WTC11 (cell line): ENCODE results near the gene SYTL2. TPM values are rescaled to one million over a fixed set of nuclear protein-coding genes. Genes with fewer than 3 reads are reported as not detected.

Experiments used
- ATAC-seq: fragments of 200-7000 bp; cut with Tn5 transposase; 2 replicates; pipeline ENCODE4 v1.10.0; 2021; ENCODE audit warnings: mild to moderate bottlenecking, moderate library complexity
- CTCF ChIA-PET: fragments of 300-600 bp; sonication (Branson Sonifier 250); formaldehyde crosslinking; loops from one replicate; lab custom pipeline; 2021; ENCODE audit warnings: antibody characterized with exemption; lab: Charles Lee
- POLR2A ChIA-PET: fragments of 350-600 bp; sonication (Branson Sonifier 250); formaldehyde crosslinking; loops from one replicate; lab custom pipeline; 2021; ENCODE audit warnings: antibody characterized with exemption; lab: Charles Lee
- DNase-seq: peaks from one replicate; pipeline ENCODE4 v3.0.0; 2021; ENCODE audit warnings: low spot score
- H3K27ac Mint-ChIP-seq: 2 replicates; pipeline ENCODE4 v1.8.0; 2021; ENCODE audit warnings: mixed read lengths
- H3K27me3 Mint-ChIP-seq: 2 replicates; pipeline ENCODE4 v1.8.0; 2021; ENCODE audit warnings: low read depth, mild to moderate bottlenecking, moderate library complexity, mixed read lengths
- H3K36me3 Mint-ChIP-seq: 2 replicates; pipeline ENCODE4 v1.8.0; 2021; ENCODE audit warnings: mixed read lengths
- H3K4me1 Mint-ChIP-seq: 2 replicates; pipeline ENCODE4 v1.8.0; 2022; ENCODE audit warnings: mixed read lengths
- H3K4me3 Mint-ChIP-seq: 2 replicates; pipeline ENCODE4 v1.8.0; 2021; ENCODE audit warnings: mild to moderate bottlenecking, moderate library complexity, mixed read lengths
- H3K9me3 Mint-ChIP-seq: 2 replicates; pipeline ENCODE4 v1.8.0; 2021; ENCODE audit warnings: mixed read lengths
- ATF3 ChIP-seq: sonication (generic); formaldehyde crosslinking; conservative IDR thresholded peaks from 2 replicates; pipeline ENCODE4 v1.8.1; 2022; ENCODE audit warnings: mild to moderate bottlenecking, missing genetic modification reagents
- CREB1 ChIP-seq: sonication (generic); formaldehyde crosslinking; IDR thresholded peaks from 2 replicates; pipeline ENCODE4 v1.8.0; 2023; ENCODE audit warnings: mild to moderate bottlenecking, missing genetic modification reagents
- ERG ChIP-seq: fragments of 250-450 bp; sonication (Bioruptor Pico); IDR thresholded peaks from 2 replicates; pipeline ENCODE4 v1.8.0; 2021; ENCODE audit warnings: mild to moderate bottlenecking
- HMGA2 ChIP-seq: fragments of 250-450 bp; sonication (Bioruptor Pico); IDR thresholded peaks from 2 replicates; pipeline ENCODE4 v1.4.0; 2021; ENCODE audit warnings: mild to moderate bottlenecking, moderate library complexity
- MYBL2 ChIP-seq: sonication (generic); formaldehyde crosslinking; IDR thresholded peaks from 2 replicates; pipeline ENCODE4 v1.8.1; 2023; ENCODE audit warnings: mild to moderate bottlenecking, moderate library complexity, missing genetic modification reagents
- NFE2L1 ChIP-seq: sonication (generic); formaldehyde crosslinking; IDR thresholded peaks from 2 replicates; pipeline ENCODE4 v1.8.1; 2023; ENCODE audit warnings: missing genetic modification reagents
- OVOL2 ChIP-seq: fragments of 250-450 bp; sonication (Bioruptor Pico); IDR thresholded peaks from 2 replicates; pipeline ENCODE4 v1.9.0; 2021; ENCODE audit warnings: mild to moderate bottlenecking, borderline replicate concordance
- RORB ChIP-seq: fragments of 250-450 bp; sonication (Bioruptor Pico); IDR thresholded peaks from 2 replicates; pipeline ENCODE4 v1.9.0; 2021; ENCODE audit warnings: mild to moderate bottlenecking
- STAT6 ChIP-seq: sonication (generic); formaldehyde crosslinking; conservative IDR thresholded peaks from 2 replicates; pipeline ENCODE4 v1.8.1; 2023; ENCODE audit warnings: mild to moderate bottlenecking, low read depth, missing genetic modification reagents, moderate library complexity
- TP53 ChIP-seq: sonication (generic); formaldehyde crosslinking; IDR thresholded peaks from 2 replicates; pipeline ENCODE4 v1.8.1; 2023; ENCODE audit warnings: mild to moderate bottlenecking, missing genetic modification reagents
- ZBTB21 ChIP-seq: sonication (generic); formaldehyde crosslinking; IDR thresholded peaks from 2 replicates; pipeline ENCODE4 v1.8.1; 2023; ENCODE audit warnings: mild to moderate bottlenecking, missing genetic modification reagents, borderline replicate concordance
- ZNF232 ChIP-seq: sonication (generic); formaldehyde crosslinking; IDR thresholded peaks from 2 replicates; pipeline ENCODE4 v1.8.0; 2022; ENCODE audit warnings: mild to moderate bottlenecking, missing genetic modification reagents
- total RNA-seq: library from RNA; stranded (reverse); gene quantifications from 3 replicates; pipeline ENCODE4 v1.2.3, GENCODE V29; 2021
- TF ChIP-seq, protein P1 (sequence below): sonication (generic); formaldehyde crosslinking; IDR thresholded peaks from 2 replicates; pipeline ENCODE4 v1.8.0; 2023; ENCODE audit warnings: missing genetic modification reagents
- TF ChIP-seq, protein P2 (sequence below): fragments of 250-450 bp; sonication (Bioruptor Pico); conservative IDR thresholded peaks from 2 replicates; pipeline ENCODE4 v1.9.0; 2021; ENCODE audit warnings: mild to moderate bottlenecking
- TF ChIP-seq, protein P3 (sequence below): sonication (generic); formaldehyde crosslinking; IDR thresholded peaks from 2 replicates; pipeline ENCODE4 v1.8.1; 2023; ENCODE audit warnings: mild to moderate bottlenecking, missing genetic modification reagents, moderate library complexity

The SYTL2 gene
- total RNA-seq, 1 experiment from 2014 or later: 7.1 TPM

DNA sequence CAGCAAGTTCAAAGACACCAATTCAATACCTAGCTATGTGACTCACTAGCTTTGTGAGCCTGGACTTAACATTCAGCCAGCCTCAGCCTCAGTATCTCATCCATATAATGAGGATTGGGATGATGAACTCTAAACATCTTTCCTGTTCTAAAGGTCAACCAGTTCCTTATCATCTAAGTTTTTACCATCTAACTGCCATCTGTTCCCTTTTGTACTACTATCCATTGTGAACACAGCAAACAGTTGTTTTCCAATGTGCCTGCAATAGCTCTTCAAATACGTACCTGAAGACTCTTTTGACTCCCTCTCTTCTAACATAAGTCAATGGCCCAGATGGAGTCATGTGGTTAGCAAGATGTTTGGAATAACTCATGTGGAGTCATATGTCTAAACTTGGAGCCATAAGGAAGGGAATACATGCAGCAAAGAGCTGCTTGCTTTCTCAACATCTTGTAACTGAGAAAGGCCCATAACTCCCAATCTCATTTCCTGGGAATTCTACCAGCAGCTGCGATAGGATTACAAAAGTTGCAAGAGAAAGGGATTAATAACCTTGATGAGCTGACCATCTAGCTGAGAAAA lies 19.4 kb downstream of the SYTL2 start:
- no peak for ATAC-seq
- no peak overlapping the region for H3K4me3 Mint-ChIP-seq
- CTCF ChIA-PET: interaction anchor here (0.8 kb wide), 1 partner anchor 465 kb away, joined by 3 read pairs; no protein-coding TSS in a partner anchor

More for the DNA sequence above, 19.4 kb downstream of the SYTL2 start:
- DNase-seq: no peak
- Mint-ChIP-seq H3K27me3 (no peaks in the 10 kb centered on the region), H3K9me3 (peaks cover 3% of the 10 kb centered on the region; the same call in 1 of the 2 replicates), H3K4me1 (peaks cover 2% of the 10 kb centered on the region; the same call in 1 of the 2 replicates), H3K27ac (no peak overlapping the region), H3K36me3 (no peaks in the 10 kb centered on the region)
- TF ChIP-seq, protein P1, sequence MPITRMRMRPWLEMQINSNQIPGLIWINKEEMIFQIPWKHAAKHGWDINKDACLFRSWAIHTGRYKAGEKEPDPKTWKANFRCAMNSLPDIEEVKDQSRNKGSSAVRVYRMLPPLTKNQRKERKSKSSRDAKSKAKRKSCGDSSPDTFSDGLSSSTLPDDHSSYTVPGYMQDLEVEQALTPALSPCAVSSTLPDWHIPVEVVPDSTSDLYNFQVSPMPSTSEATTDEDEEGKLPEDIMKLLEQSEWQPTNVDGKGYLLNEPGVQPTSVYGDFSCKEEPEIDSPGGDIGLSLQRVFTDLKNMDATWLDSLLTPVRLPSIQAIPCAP (CRISPR knock-in tag): no peak
- TF ChIP-seq HMGA2 (CRISPR knock-in tag): no peak
- TF ChIP-seq, protein P2, sequence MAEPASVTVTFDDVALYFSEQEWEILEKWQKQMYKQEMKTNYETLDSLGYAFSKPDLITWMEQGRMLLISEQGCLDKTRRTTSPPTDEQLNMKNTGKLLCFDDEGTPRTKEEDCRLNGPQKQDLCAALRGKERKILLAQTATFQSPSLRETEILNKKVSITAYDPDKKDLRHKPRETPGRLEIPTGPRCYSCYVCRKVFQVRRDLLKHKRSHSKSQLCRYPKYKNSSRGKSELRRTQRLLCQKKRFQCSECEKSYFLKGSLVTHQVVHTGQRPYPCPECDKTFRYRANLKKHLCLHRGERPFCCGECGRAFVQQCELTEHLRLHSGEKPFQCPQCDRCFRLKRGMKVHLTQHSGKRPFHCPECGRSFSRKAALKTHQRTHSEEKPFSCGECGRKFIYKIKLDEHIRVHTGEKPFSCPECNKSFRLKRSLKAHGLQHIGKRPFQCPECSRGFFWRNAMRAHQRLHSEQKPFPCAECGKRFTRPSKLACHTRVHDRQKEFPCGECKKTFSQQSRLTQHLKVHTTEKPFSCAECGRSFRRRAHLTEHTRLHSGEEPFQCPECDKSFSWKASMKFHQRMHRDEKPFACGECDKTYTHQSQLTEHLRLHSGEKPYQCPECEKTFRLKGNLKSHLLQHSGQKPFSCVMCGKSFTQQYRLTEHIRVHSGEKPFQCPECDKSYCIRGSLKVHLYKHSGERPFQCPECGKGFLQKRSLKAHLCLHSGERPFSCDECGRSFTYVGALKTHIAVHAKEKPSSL (CRISPR knock-in tag): no peak
- TF ChIP-seq TP53 (CRISPR knock-in tag): no peak
- no peak for TF ChIP-seq RORB (CRISPR knock-in tag)
- no peak for TF ChIP-seq ZBTB21 (CRISPR knock-in tag)
- TF ChIP-seq NFE2L1 (CRISPR knock-in tag): no peak
- TF ChIP-seq, protein P3, sequence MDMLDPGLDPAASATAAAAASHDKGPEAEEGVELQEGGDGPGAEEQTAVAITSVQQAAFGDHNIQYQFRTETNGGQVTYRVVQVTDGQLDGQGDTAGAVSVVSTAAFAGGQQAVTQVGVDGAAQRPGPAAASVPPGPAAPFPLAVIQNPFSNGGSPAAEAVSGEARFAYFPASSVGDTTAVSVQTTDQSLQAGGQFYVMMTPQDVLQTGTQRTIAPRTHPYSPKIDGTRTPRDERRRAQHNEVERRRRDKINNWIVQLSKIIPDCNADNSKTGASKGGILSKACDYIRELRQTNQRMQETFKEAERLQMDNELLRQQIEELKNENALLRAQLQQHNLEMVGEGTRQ (CRISPR knock-in tag): no peak
- TF ChIP-seq ATF3: no peak
- no peak for TF ChIP-seq ERG (CRISPR knock-in tag)
- no peak for TF ChIP-seq OVOL2 (CRISPR knock-in tag)
- no peak for TF ChIP-seq CREB1
- TF ChIP-seq MYBL2 (CRISPR knock-in tag): no peak
- TF ChIP-seq ZNF232 (CRISPR knock-in tag): no peak
- TF ChIP-seq STAT6 (CRISPR knock-in tag): no peak
- POLR2A ChIA-PET: no interaction called here
